ENCODE measurements around the gene TBX10. TPM values are rescaled to one million over a fixed set of nuclear protein-coding genes. Genes with fewer than 3 reads are reported as not detected.
"Not testable (repeated sequence)": the region's sequence is repeated elsewhere in the genome, so short reads cannot be mapped to it uniquely, and the experiment has no call there.

Gene TBX10
- total and polyA plus RNA-seq, 2 experiments from 2014 or later = not detected

- no peak for TF ChIP-seq EZH2 (IDR thresholded peaks at IDR 0.05; ENCODE audit: insufficient read depth, poor library complexity, severe bottlenecking)
- no peak for TF ChIP-seq EZH2phosphoT487 (IDR thresholded peaks at IDR 0.05; ENCODE audit: insufficient read depth, low read depth)
- H3K36me3 ChIP-seq (ENCODE audit: low read depth) = no peaks in the 10 kb centered on the region
- no peak for DNase-seq
- H3K79me2 ChIP-seq (ENCODE audit: insufficient read depth) = no peaks in the 10 kb centered on the region
- H3K4me1 ChIP-seq (ENCODE audit: insufficient read depth) = no peaks in the 10 kb centered on the region
- H3K9me2 ChIP-seq (ENCODE audit: insufficient read depth) = no peaks in the 10 kb centered on the region
- in situ Hi-C loops (cut with MboI) = no loop called here
- WGBS, 2 experiments (ENCODE audit: low coverage in 1 of 2, low lambda C conversion rate in 2 of 2, missing lambda C conversion rate in 2 of 2) = 82 to 85% methylated on average over 15 of the region's 15 CpGs
- no peak overlapping the region for H3K27ac ChIP-seq
- no peak overlapping the region for H3K4me3 ChIP-seq
- no peak overlapping the region for H3K9ac ChIP-seq
- no peak overlapping the region for H3K4me2 ChIP-seq (ENCODE audit: unreplicated experiment)
- H2AFZ ChIP-seq = no peak overlapping the region
- no peaks in the 10 kb centered on the region for H3F3A ChIP-seq (ENCODE audit: insufficient read depth)
- no peaks in the 10 kb centered on the region for H4K20me1 ChIP-seq (ENCODE audit: insufficient read depth)
- H3K9me3 ChIP-seq (ENCODE audit: low read depth) = no peaks in the 10 kb centered on the region
- H3K27me3 ChIP-seq (replicated peaks; ENCODE audit: insufficient read depth) = no peaks in the 10 kb centered on the region
Observed at GRCh38 chr11:67627812-67628624, 11.5 kb downstream of the TBX10 start.

- Histone ChIP-seq H3K4me2 (ENCODE audit: unreplicated experiment) (no peak overlapping the region), H3K9me3 (ENCODE audit: low read depth) (no peaks in the 10 kb centered on the region), H3K36me3 (ENCODE audit: low read depth) (no peaks in the 10 kb centered on the region), H3K4me1 (ENCODE audit: insufficient read depth) (no peaks in the 10 kb centered on the region), H3K79me2 (ENCODE audit: insufficient read depth) (no peaks in the 10 kb centered on the region), H3F3A (ENCODE audit: insufficient read depth) (no peaks in the 10 kb centered on the region), H2AFZ (no peak overlapping the region), H3K9me2 (ENCODE audit: insufficient read depth) (no peaks in the 10 kb centered on the region), H4K20me1 (ENCODE audit: insufficient read depth) (no peaks in the 10 kb centered on the region), H3K9ac (no peak overlapping the region), H3K27me3 (replicated peaks; ENCODE audit: insufficient read depth) (no peaks in the 10 kb centered on the region), H3K27ac (no peak overlapping the region), H3K4me3 (no peak overlapping the region)
- WGBS, 2 experiments (ENCODE audit: low coverage in 1 of 2, low lambda C conversion rate in 2 of 2, missing lambda C conversion rate in 2 of 2) = 83 to 85% methylated on average over 5 to 6 of the region's 6 CpGs
- no peak for DNase-seq
- in situ Hi-C loops (cut with MboI) = no loop called here
- TF ChIP-seq EZH2 (IDR thresholded peaks at IDR 0.05; ENCODE audit: insufficient read depth, poor library complexity, severe bottlenecking) = no peak
- no peak for TF ChIP-seq EZH2phosphoT487 (IDR thresholded peaks at IDR 0.05; ENCODE audit: insufficient read depth, low read depth)
Observed at GRCh38 chr11:67627441-67627811, 12.1 kb downstream of the TBX10 start.

- Histone ChIP-seq H3K9ac (no peak overlapping the region), H2AFZ (no peak overlapping the region), H3K27ac (no peak overlapping the region), H3K79me2 (ENCODE audit: insufficient read depth) (no peaks in the 10 kb centered on the region), H3F3A (ENCODE audit: insufficient read depth) (no peaks in the 10 kb centered on the region), H3K9me2 (ENCODE audit: insufficient read depth) (no peaks in the 10 kb centered on the region), H3K9me3 (ENCODE audit: low read depth) (no peaks in the 10 kb centered on the region), H4K20me1 (ENCODE audit: insufficient read depth) (no peaks in the 10 kb centered on the region), H3K27me3 (replicated peaks; ENCODE audit: insufficient read depth) (no peaks in the 10 kb centered on the region), H3K4me3 (no peak overlapping the region), H3K4me2 (ENCODE audit: unreplicated experiment) (no peak overlapping the region), H3K4me1 (ENCODE audit: insufficient read depth) (no peaks in the 10 kb centered on the region), H3K36me3 (ENCODE audit: low read depth) (no peaks in the 10 kb centered on the region)
- 81 to 93% methylated on average over 10 of the region's 10 CpGs for WGBS, 2 experiments (ENCODE audit: low coverage in 1 of 2, low lambda C conversion rate in 2 of 2, missing lambda C conversion rate in 2 of 2)
- TF ChIP-seq EZH2 (IDR thresholded peaks at IDR 0.05; ENCODE audit: insufficient read depth, poor library complexity, severe bottlenecking) (no peak), EZH2phosphoT487 (IDR thresholded peaks at IDR 0.05; ENCODE audit: insufficient read depth, low read depth) (no peak)
- in situ Hi-C loops (cut with MboI) = no loop called here
- DNase-seq = no peak
Observed at GRCh38 chr11:67626970-67627369, 12.6 kb downstream of the TBX10 start.

GRCh38 chr11:67626131-67626833, 13.3 kb downstream of the TBX10 start:
- WGBS, 2 experiments (ENCODE audit: low coverage in 1 of 2, low lambda C conversion rate in 2 of 2, missing lambda C conversion rate in 2 of 2) = 81 to 82% methylated on average over 10 of the region's 10 CpGs
- H3K4me3 ChIP-seq; H3K27ac ChIP-seq; H3K79me2 ChIP-seq (ENCODE audit: insufficient read depth); H3K9me2 ChIP-seq (ENCODE audit: insufficient read depth); in situ Hi-C loops (cut with MboI); H3K9me3 ChIP-seq (ENCODE audit: low read depth); H3K4me2 ChIP-seq (ENCODE audit: unreplicated experiment); H3F3A ChIP-seq (ENCODE audit: insufficient read depth); H3K27me3 ChIP-seq (replicated peaks; ENCODE audit: insufficient read depth); H4K20me1 ChIP-seq (ENCODE audit: insufficient read depth); H3K4me1 ChIP-seq (ENCODE audit: insufficient read depth); DNase-seq; H3K9ac ChIP-seq; H3K36me3 ChIP-seq (ENCODE audit: low read depth); H2AFZ ChIP-seq: not testable (repeated sequence)

GRCh38 chr11:67623795-67624194, 15.8 kb downstream of the TBX10 start:
- H3K9me2 ChIP-seq (ENCODE audit: insufficient read depth); H3K27me3 ChIP-seq (replicated peaks; ENCODE audit: insufficient read depth); H3K9ac ChIP-seq; H3K4me3 ChIP-seq; H3K9me3 ChIP-seq (ENCODE audit: low read depth); H3K4me2 ChIP-seq (ENCODE audit: unreplicated experiment); H3K36me3 ChIP-seq (ENCODE audit: low read depth); H2AFZ ChIP-seq; DNase-seq; H4K20me1 ChIP-seq (ENCODE audit: insufficient read depth); H3K79me2 ChIP-seq (ENCODE audit: insufficient read depth); H3F3A ChIP-seq (ENCODE audit: insufficient read depth); H3K27ac ChIP-seq; H3K4me1 ChIP-seq (ENCODE audit: insufficient read depth); in situ Hi-C loops (cut with MboI): not testable (repeated sequence)
- WGBS, 2 experiments (ENCODE audit: low coverage in 1 of 2, low lambda C conversion rate in 2 of 2, missing lambda C conversion rate in 2 of 2) = 67 to 72% methylated on average over 1 of the region's 1 CpG

GRCh38 chr11:67622905-67623304, 16.7 kb downstream of the TBX10 start:
- H3K9me3 ChIP-seq (ENCODE audit: low read depth); H4K20me1 ChIP-seq (ENCODE audit: insufficient read depth); H3K4me3 ChIP-seq; H3K36me3 ChIP-seq (ENCODE audit: low read depth); H3K9ac ChIP-seq; H2AFZ ChIP-seq; in situ Hi-C loops (cut with MboI); DNase-seq; H3K27ac ChIP-seq; H3K27me3 ChIP-seq (replicated peaks; ENCODE audit: insufficient read depth); H3K79me2 ChIP-seq (ENCODE audit: insufficient read depth); H3K4me1 ChIP-seq (ENCODE audit: insufficient read depth); H3K9me2 ChIP-seq (ENCODE audit: insufficient read depth); H3F3A ChIP-seq (ENCODE audit: insufficient read depth); H3K4me2 ChIP-seq (ENCODE audit: unreplicated experiment): not testable (repeated sequence)
- 56 to 59% methylated on average over 7 of the region's 7 CpGs for WGBS, 2 experiments (ENCODE audit: low coverage in 1 of 2, low lambda C conversion rate in 2 of 2, missing lambda C conversion rate in 2 of 2)

GRCh38 chr11:67621928-67622327, 17.6 kb downstream of the TBX10 start:
- in situ Hi-C loops (cut with MboI); H3K4me3 ChIP-seq; H3K9me2 ChIP-seq (ENCODE audit: insufficient read depth); H3F3A ChIP-seq (ENCODE audit: insufficient read depth); H3K36me3 ChIP-seq (ENCODE audit: low read depth); H3K4me2 ChIP-seq (ENCODE audit: unreplicated experiment); H3K9ac ChIP-seq; H4K20me1 ChIP-seq (ENCODE audit: insufficient read depth); H3K9me3 ChIP-seq (ENCODE audit: low read depth); H2AFZ ChIP-seq; DNase-seq; H3K27ac ChIP-seq; H3K4me1 ChIP-seq (ENCODE audit: insufficient read depth); H3K79me2 ChIP-seq (ENCODE audit: insufficient read depth): not testable (repeated sequence)
- H3K27me3 ChIP-seq (replicated peaks; ENCODE audit: insufficient read depth) = peaks cover 15% of the 10 kb centered on the region
- 36 to 48% methylated on average over 3 of the region's 3 CpGs for WGBS, 2 experiments (ENCODE audit: low coverage in 1 of 2, low lambda C conversion rate in 2 of 2, missing lambda C conversion rate in 2 of 2)
